GM10266 (cell line): Measurements from ENCODE around the gene UHMK1.
A peak's percentile ranks its signal among the peaks of the same experiment; 100 is the strongest.

Experiments
- DNase-seq: peaks from one replicate; pipeline ENCODE4 v3.0.0; 2012; ENCODE audit errors: extremely low spot score
- TF ChIP-seq, protein P1 (sequence below): IDR thresholded peaks from 2 replicates; pipeline ENCODE4 v1.5.1; 2012; ENCODE audit warnings: mild to moderate bottlenecking, low read depth; ENCODE audit not compliant: control insufficient read depth, insufficient read depth; ENCODE audit errors: missing control alignments

Gene UHMK1

DNA sequence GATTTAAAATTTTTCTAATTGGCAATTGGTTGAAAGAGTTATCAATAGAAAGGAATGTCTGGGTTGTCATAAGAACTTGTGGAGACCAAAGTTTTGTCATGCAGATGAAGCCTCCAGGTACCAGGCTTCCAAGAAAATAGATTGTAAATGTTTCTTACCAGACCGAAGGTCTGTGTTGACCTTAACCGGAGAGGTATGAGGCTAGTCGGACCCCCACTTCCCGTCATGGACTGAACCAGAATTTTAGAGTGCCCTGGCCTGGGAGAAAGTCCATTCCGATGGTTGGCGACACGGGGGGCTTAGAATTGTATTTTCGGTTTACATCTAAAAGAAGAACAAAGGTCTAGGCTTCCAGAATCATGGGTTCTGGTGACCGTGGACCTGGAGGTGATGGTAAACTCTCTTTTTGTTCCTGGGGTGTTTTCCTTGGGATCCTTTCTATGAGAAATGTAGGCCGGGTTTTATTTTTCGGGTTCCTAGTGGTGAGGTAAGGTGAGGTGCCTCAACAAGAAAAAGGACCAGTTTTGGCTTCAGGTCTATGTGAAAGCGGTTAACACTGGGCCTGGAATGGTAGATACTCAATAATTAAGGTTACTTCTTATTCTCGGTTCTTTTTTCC, 405 bp upstream of the UHMK1 start:
- TF ChIP-seq, protein P1, sequence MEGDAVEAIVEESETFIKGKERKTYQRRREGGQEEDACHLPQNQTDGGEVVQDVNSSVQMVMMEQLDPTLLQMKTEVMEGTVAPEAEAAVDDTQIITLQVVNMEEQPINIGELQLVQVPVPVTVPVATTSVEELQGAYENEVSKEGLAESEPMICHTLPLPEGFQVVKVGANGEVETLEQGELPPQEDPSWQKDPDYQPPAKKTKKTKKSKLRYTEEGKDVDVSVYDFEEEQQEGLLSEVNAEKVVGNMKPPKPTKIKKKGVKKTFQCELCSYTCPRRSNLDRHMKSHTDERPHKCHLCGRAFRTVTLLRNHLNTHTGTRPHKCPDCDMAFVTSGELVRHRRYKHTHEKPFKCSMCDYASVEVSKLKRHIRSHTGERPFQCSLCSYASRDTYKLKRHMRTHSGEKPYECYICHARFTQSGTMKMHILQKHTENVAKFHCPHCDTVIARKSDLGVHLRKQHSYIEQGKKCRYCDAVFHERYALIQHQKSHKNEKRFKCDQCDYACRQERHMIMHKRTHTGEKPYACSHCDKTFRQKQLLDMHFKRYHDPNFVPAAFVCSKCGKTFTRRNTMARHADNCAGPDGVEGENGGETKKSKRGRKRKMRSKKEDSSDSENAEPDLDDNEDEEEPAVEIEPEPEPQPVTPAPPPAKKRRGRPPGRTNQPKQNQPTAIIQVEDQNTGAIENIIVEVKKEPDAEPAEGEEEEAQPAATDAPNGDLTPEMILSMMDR = no peak
- no peak for DNase-seq

DNA sequence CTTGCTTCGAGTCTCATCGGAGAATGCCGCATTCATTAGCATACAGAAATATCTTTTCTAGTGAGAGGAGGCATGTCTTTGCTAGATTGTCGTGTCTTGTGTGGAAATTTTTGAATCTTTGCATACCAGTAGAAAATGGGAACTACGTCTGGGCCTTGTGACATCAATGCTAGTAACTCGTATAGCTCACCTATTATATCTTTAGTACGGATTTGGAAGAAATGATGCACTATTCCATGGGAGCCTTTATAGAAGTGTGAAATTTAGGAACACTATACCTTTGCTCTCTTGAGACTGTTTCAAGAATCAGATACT, 835 bp downstream of the UHMK1 start:
- DNase-seq = no peak

DNA sequence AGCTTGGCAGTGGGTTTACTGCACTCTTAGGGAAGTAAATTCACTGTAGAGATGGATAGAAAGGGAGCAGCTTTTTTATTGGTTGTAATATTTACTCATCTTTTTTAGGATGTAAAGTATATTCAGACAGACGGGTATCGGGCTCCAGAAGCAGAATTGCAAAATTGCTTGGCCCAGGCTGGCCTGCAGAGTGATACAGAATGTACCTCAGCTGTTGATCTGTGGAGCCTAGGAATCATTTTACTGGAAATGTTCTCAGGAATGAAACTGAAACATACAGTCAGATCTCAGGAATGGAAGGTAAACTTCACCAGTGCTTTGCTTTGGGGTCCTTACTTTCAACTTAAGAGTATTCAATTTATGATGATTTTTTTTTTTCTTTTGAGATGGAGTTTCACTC, 3.2 kb downstream of the UHMK1 start:
- TF ChIP-seq, protein P1 = no peak
- DNase-seq = no peak

More for the DNA sequence above, 835 bp downstream of the UHMK1 start:
- TF ChIP-seq, protein P1 = no peak

DNA sequence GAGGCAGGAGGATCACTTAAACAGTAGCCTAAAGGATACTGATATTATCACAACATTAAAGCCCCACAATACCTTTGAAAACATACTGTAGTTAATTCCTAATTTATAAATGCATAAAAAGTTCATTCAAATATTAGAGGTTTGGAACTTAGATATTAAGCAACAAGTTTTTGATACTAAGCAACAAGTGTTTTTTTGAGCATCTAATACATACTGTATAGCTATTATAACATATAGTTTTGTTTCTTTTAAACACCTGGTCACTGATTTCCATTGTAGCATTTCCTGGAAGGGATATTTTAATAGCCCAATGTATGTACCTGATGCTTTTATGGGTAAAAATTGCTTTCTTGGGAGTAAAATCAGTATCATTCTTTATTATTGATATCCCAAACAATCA, 4.5 kb downstream of the UHMK1 start:
- no peak for DNase-seq
- TF ChIP-seq, protein P1 = no peak

DNA sequence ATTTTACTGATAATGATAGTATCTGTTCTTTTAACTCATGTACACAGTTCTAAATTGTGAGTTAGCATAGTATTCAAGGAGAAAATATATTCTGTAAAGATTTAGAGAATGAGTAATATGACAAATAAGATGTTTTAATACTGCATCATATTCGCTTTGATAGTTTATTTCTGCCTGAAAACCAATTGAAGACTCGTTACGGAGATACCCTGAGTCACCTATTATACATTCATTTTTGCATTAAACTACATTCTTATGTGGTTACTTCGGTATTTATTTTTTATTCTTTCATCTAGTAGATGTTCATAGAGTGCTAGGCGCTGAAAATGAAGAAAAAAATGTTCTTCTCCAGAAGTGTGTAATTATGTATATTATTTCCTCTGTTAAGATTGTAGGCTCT, 5.3 kb downstream of the UHMK1 start:
- no peak for DNase-seq
- TF ChIP-seq, protein P1 = no peak

DNA sequence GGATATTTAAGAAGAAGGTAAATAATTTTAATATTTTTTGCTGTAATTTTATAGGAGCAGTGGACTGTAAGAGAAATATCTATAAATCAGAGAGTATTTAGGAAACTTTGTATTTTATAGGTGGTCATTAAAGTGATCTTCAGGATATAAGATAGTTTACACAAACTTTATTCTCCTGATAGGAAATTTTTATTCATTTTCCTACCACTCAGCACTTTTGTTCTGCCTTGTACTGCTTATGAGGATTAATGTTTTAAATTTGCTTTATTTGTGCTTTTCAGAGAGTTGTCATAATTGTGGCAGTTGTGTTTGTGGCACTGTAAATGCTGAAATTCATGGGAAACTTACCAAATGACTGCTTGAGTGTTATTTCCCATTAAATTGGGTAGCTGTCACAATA, 29.7 kb downstream of the UHMK1 start:
- TF ChIP-seq, protein P1 = no peak
- DNase-seq = no peak

DNA sequence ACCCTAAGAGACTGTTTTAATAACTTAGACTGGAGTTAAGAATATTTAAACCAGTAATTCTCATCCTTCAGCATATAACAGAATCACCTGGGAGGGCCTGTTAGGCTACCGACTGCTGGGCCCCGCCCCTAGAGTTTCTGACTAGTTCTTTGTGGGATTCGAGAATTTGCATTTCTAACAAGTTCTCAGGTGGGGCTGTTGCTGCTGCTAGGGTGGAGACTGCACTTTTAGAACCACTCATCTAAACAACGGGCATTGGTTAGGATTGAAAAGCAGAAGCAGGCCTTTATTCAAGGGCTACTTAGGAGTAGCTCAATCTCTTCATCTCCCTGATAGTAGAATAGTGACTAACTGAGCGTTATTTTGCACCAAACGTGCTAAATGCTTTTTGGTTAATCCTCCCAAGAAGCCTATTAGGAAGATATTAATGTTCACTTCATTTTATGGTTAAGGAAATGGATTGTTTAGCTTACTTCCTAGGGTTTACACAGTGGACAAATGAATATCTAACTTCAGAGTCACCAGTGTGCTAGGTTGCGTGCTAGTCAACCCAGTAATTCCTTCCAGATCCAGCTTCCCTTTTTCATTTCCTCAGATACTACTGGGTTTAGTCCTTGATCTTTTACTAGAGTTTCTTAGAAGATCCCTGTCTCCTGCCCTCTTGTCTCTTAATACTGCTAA, 32.8 kb downstream of the UHMK1 start:
- TF ChIP-seq, protein P1 = no peak
- DNase-seq = peak; percentile 54
